ENCODE results near the gene STYXL1.

The STYXL1 gene

DNA sequence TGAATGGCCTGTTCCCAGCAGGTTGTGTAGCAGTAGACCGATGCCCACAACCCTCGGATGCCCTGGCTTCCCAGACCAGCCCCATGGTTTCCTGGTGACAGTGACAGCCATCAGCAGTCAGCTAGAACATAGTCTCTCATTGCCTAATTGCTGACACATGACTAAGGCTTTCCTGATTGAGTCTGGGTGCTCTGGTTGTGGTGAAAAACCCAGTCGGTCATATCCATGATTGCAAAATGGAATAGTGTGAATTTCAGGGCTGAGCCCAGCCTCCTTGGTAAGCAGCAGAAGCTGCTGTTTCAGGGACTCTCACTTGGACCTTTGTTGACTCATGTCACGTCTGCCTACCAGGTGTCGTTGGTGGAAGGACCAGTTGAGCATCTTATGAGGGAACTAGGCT lies 96.3 kb downstream of the STYXL1 start:
- DNase-seq: no peak

DNA sequence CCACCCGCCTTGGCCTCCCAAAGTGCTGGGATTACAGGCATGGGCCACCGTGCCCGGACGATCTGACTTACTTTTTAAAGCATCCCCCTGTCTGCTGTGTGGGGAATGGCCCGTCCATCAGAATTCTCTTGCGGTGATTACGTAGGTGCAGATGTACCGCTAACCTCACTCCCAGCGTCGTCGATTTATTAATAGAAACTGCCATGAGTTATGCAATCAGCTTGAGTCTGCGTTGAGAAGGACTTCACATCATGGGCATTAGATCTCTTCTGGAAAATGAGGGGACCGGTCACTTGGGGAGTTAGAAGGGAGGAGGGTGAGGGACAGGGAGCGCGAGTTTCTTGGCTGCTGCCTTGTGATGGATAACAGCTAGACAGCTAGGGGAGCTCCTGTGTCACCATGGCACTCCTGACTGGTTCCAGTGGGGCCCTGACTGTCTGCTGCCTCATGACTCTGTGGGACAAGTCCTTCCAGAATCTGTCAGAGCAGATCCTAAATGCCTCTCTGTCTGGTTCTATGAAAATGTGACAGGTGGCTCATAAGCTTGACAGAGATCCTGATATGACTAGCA lies 97.6 kb downstream of the STYXL1 start:
- no peak for DNase-seq

DNA sequence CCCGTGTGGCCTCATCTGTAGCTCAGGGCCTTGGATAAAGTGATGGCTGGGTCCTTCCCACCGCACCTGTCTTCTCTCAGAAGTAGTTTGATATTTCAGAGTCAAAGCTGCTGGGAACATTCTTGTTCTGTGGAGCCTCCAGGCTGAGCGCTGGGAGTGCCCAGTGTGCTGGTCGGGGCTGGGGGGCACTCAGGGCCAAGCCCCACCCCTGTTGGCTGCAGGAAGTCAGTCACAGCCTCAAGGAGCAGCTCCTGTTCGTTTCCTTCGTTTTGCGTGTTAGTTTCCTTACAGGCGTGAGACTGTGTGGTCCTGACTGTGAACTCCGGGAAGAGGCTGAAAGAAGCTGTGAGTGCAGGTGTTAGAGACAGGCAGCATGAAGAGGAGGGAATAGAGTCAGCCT lies 99.6 kb downstream of the STYXL1 start:
- DNase-seq: no peak

Measured in T-helper 9 cell (primary cell).